NT2/D1 (cell line): ENCODE data around the gene ZC3H4.

Source experiments
- SUZ12 ChIP-seq: IDR thresholded peaks from 2 replicates; pipeline ENCODE4 v1.6.1; 2011; ENCODE audit not compliant: insufficient read length, insufficient read depth; ENCODE audit errors: extremely low read depth
- YY1 ChIP-seq: IDR thresholded peaks from 2 replicates; pipeline ENCODE4 v1.6.1; 2011; ENCODE audit not compliant: insufficient read length, insufficient read depth
- ZNF274 ChIP-seq: IDR thresholded peaks from 2 replicates; pipeline ENCODE4 v1.6.1; 2011; ENCODE audit warnings: mild to moderate bottlenecking, low read depth, low read length

DNA sequence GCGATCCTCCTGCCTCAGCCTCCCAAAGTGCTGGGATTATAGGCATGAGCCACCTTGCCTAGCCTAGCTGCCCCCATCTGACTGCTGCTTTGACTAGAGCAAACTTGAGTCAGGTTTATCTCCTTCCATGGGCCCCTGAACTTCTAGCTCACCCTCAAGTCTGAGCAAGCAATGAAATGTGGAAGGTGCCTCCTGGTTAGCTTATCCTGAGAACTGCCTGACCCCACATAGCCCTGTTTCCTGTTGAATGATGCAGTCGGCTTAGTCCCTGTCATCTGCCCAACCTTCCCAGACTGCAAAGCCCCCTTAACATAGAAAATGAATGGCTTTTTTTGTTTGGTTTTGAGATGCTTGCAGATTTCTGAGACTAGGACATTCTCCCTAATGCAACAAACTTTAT, 56.2 kb downstream of the ZC3H4 start:
- TF ChIP-seq ZNF274 = no peak
- no peak for TF ChIP-seq SUZ12
- no peak for TF ChIP-seq YY1
